WTC11 (cell line): Measurements from ENCODE around the gene FAM50B. TPM values are rescaled to one million over a fixed set of nuclear protein-coding genes. Genes with fewer than 3 reads are reported as not detected.

Source experiments
- ATAC-seq: fragments of 200-7000 bp; cut with Tn5 transposase; 2 replicates; pipeline ENCODE4 v1.10.0; 2021; ENCODE audit warnings: mild to moderate bottlenecking, moderate library complexity
- CTCF ChIA-PET: fragments of 300-600 bp; sonication (Branson Sonifier 250); formaldehyde crosslinking; loops from one replicate; lab custom pipeline; 2021; ENCODE audit warnings: antibody characterized with exemption; lab: Charles Lee
- POLR2A ChIA-PET: fragments of 350-600 bp; sonication (Branson Sonifier 250); formaldehyde crosslinking; loops from one replicate; lab custom pipeline; 2021; ENCODE audit warnings: antibody characterized with exemption; lab: Charles Lee
- DNase-seq: peaks from one replicate; pipeline ENCODE4 v3.0.0; 2021; ENCODE audit warnings: low spot score
- H3K27ac Mint-ChIP-seq: 2 replicates; pipeline ENCODE4 v1.8.0; 2021; ENCODE audit warnings: mixed read lengths
- H3K27me3 Mint-ChIP-seq: 2 replicates; pipeline ENCODE4 v1.8.0; 2021; ENCODE audit warnings: low read depth, mild to moderate bottlenecking, moderate library complexity, mixed read lengths
- H3K36me3 Mint-ChIP-seq: 2 replicates; pipeline ENCODE4 v1.8.0; 2021; ENCODE audit warnings: mixed read lengths
- H3K4me1 Mint-ChIP-seq: 2 replicates; pipeline ENCODE4 v1.8.0; 2022; ENCODE audit warnings: mixed read lengths
- H3K4me3 Mint-ChIP-seq: 2 replicates; pipeline ENCODE4 v1.8.0; 2021; ENCODE audit warnings: mild to moderate bottlenecking, moderate library complexity, mixed read lengths
- H3K9me3 Mint-ChIP-seq: 2 replicates; pipeline ENCODE4 v1.8.0; 2021; ENCODE audit warnings: mixed read lengths
- CDX4 ChIP-seq: fragments of 250-450 bp; sonication (Bioruptor Pico); IDR thresholded peaks from 2 replicates; pipeline ENCODE4 v1.9.0; 2021; ENCODE audit warnings: moderate library complexity, mild to moderate bottlenecking, inconsistent platforms, borderline replicate concordance
- ELF4 ChIP-seq: sonication (generic); formaldehyde crosslinking; IDR thresholded peaks from 2 replicates; pipeline ENCODE4 v1.8.1; 2022; ENCODE audit warnings: low read depth, mild to moderate bottlenecking, moderate library complexity, missing genetic modification reagents
- EMX1 ChIP-seq: fragments of 250-450 bp; sonication (Bioruptor Pico); IDR thresholded peaks from 2 replicates; pipeline ENCODE4 v1.8.0; 2021; ENCODE audit warnings: mild to moderate bottlenecking
- ETV6 ChIP-seq: sonication (generic); formaldehyde crosslinking; IDR thresholded peaks from 2 replicates; pipeline ENCODE4 v1.8.1; 2022; ENCODE audit warnings: mild to moderate bottlenecking, missing genetic modification reagents
- FOXJ3 ChIP-seq: sonication (generic); formaldehyde crosslinking; IDR thresholded peaks from 2 replicates; pipeline ENCODE4 v1.9.0; 2021; ENCODE audit warnings: missing genetic modification reagents, mild to moderate bottlenecking, borderline replicate concordance
- GRHL2 ChIP-seq: fragments of 250-450 bp; sonication (Bioruptor Pico); IDR thresholded peaks from 2 replicates; pipeline ENCODE4 v1.8.0; 2022; ENCODE audit warnings: mild to moderate bottlenecking, moderate library complexity; ENCODE audit not compliant: insufficient replicate concordance, severe bottlenecking
- JUN ChIP-seq: sonication (generic); formaldehyde crosslinking; IDR thresholded peaks from 2 replicates; pipeline ENCODE4 v1.8.0; 2023; ENCODE audit warnings: mild to moderate bottlenecking, missing genetic modification reagents
- MXD4 ChIP-seq: fragments of 250-450 bp; sonication (Bioruptor Pico); IDR thresholded peaks from 2 replicates; pipeline ENCODE4 v1.8.0; 2021; ENCODE audit warnings: mild to moderate bottlenecking, moderate library complexity, borderline replicate concordance
- NFATC4 ChIP-seq: fragments of 250-450 bp; sonication (Bioruptor Pico); IDR thresholded peaks from 2 replicates; pipeline ENCODE4 v1.9.0; 2021; ENCODE audit warnings: mild to moderate bottlenecking
- NFYB ChIP-seq: sonication (generic); formaldehyde crosslinking; conservative IDR thresholded peaks from 2 replicates; pipeline ENCODE4 v1.8.0; 2022; ENCODE audit warnings: low read depth, missing genetic modification reagents
- TP53 ChIP-seq: sonication (generic); formaldehyde crosslinking; IDR thresholded peaks from 2 replicates; pipeline ENCODE4 v1.8.1; 2023; ENCODE audit warnings: mild to moderate bottlenecking, missing genetic modification reagents
- ZNF317 ChIP-seq: sonication (generic); formaldehyde crosslinking; IDR thresholded peaks from 2 replicates; pipeline ENCODE4 v1.8.1; 2023; ENCODE audit warnings: low read depth, mild to moderate bottlenecking, moderate library complexity, missing genetic modification reagents, borderline replicate concordance
- ZNF396 ChIP-seq: fragments of 250-450 bp; sonication (Bioruptor Pico); IDR thresholded peaks from 2 replicates; pipeline ENCODE4 v1.8.0; 2021; ENCODE audit warnings: mild to moderate bottlenecking, moderate library complexity, borderline replicate concordance
- ZNF416 ChIP-seq: fragments of 250-450 bp; sonication (Bioruptor Pico); IDR thresholded peaks from 2 replicates; pipeline ENCODE4 v1.9.0; 2021; ENCODE audit warnings: mild to moderate bottlenecking, inconsistent platforms
- ZNF512 ChIP-seq: sonication (generic); formaldehyde crosslinking; IDR thresholded peaks from 2 replicates; pipeline ENCODE4 v1.8.1; 2022; ENCODE audit warnings: missing genetic modification reagents, borderline replicate concordance
- total RNA-seq: library from RNA; stranded (reverse); gene quantifications from 3 replicates; pipeline ENCODE4 v1.2.3, GENCODE V29; 2021
- TF ChIP-seq, protein P1 (sequence below): sonication (generic); formaldehyde crosslinking; IDR thresholded peaks from 2 replicates; pipeline ENCODE4 v1.8.0; 2022; ENCODE audit warnings: mild to moderate bottlenecking, missing genetic modification reagents
- TF ChIP-seq, protein P2 (sequence below): sonication (generic); formaldehyde crosslinking; IDR thresholded peaks from 2 replicates; pipeline ENCODE4 v1.8.0; 2022; ENCODE audit warnings: missing genetic modification reagents

FAM50B gene
- total RNA-seq, 1 experiment from 2014 or later: 2.1 TPM

GRCh38 chr6:3888153-3888957, 39.2 kb downstream of the FAM50B start:
- Mint-ChIP-seq H3K4me3 (no peak overlapping the region), H3K27me3 (no peaks in the 10 kb centered on the region; the same call in 1 of the 2 replicates), H3K36me3 (no peaks in the 10 kb centered on the region), H3K9me3 (no peaks in the 10 kb centered on the region), H3K4me1 (peaks cover 27% of the 10 kb centered on the region), H3K27ac (no peak overlapping the region)
- DNase-seq (no peak), ATAC-seq (no peak)
- POLR2A ChIA-PET: interaction anchor here (0.5 kb wide), 1 partner anchor 534 kb away, joined by 3 read pairs; no protein-coding TSS in a partner anchor
- TF ChIP-seq MXD4 (no peak), ELF4 (CRISPR knock-in tag) (no peak), JUN (CRISPR knock-in tag) (no peak), NFYB (CRISPR knock-in tag) (no peak), NFATC4 (CRISPR knock-in tag) (no peak), GRHL2 (CRISPR knock-in tag) (no peak), CDX4 (CRISPR knock-in tag) (no peak)
- TF ChIP-seq, protein P1, sequence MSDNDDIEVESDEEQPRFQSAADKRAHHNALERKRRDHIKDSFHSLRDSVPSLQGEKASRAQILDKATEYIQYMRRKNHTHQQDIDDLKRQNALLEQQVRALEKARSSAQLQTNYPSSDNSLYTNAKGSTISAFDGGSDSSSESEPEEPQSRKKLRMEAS (CRISPR knock-in tag): no peak
- CTCF ChIA-PET: interaction anchor here (1.0 to 3.1 kb wide), 4 partner anchors 38 to 90 kb away, joined by 3 to 28 read pairs (median 8); partner anchors contain the start of gene FAM50B

DNA sequence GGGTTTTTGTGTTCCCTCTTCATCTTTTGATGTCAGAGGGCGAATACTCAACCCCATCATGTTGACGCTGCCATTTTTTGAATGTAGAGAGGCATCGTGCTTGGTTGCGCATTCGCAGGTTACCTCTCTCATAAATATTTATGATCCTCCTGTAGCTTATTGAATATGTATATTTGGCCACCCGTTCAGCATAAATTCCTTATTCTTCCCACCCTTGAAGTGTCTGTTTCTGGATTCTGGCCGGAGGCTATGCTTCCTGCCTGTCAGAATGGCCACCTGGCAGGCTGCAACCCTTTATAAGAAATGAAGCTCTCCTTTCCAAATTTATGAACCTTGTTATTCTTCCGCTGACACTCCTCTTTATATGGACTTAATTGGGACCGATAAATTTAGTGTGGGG, 40.9 kb downstream of the FAM50B start:
- Mint-ChIP-seq H3K36me3 (no peaks in the 10 kb centered on the region), H3K4me3 (no peak overlapping the region), H3K27ac (no peak overlapping the region), H3K27me3 (no peaks in the 10 kb centered on the region; the same call in 1 of the 2 replicates), H3K4me1 (peaks cover 44% of the 10 kb centered on the region), H3K9me3 (peaks cover 5% of the 10 kb centered on the region)
- DNase-seq: no peak
- no peak for ATAC-seq
- TF ChIP-seq, protein P1 (CRISPR knock-in tag): no peak
- TF ChIP-seq ETV6 (CRISPR knock-in tag) (no peak), FOXJ3 (no peak), ZNF512 (no peak), ZNF416 (CRISPR knock-in tag) (no peak), TP53 (CRISPR knock-in tag) (no peak), EMX1 (CRISPR knock-in tag) (no peak), ZNF396 (CRISPR knock-in tag) (no peak), ZNF317 (CRISPR knock-in tag) (no peak)
- TF ChIP-seq, protein P2, sequence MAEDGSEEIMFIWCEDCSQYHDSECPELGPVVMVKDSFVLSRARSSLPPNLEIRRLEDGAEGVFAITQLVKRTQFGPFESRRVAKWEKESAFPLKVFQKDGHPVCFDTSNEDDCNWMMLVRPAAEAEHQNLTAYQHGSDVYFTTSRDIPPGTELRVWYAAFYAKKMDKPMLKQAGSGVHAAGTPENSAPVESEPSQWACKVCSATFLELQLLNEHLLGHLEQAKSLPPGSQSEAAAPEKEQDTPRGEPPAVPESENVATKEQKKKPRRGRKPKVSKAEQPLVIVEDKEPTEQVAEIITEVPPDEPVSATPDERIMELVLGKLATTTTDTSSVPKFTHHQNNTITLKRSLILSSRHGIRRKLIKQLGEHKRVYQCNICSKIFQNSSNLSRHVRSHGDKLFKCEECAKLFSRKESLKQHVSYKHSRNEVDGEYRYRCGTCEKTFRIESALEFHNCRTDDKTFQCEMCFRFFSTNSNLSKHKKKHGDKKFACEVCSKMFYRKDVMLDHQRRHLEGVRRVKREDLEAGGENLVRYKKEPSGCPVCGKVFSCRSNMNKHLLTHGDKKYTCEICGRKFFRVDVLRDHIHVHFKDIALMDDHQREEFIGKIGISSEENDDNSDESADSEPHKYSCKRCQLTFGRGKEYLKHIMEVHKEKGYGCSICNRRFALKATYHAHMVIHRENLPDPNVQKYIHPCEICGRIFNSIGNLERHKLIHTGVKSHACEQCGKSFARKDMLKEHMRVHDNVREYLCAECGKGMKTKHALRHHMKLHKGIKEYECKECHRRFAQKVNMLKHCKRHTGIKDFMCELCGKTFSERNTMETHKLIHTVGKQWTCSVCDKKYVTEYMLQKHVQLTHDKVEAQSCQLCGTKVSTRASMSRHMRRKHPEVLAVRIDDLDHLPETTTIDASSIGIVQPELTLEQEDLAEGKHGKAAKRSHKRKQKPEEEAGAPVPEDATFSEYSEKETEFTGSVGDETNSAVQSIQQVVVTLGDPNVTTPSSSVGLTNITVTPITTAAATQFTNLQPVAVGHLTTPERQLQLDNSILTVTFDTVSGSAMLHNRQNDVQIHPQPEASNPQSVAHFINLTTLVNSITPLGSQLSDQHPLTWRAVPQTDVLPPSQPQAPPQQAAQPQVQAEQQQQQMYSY (CRISPR knock-in tag): no peak
- POLR2A ChIA-PET: no interaction called here
- CTCF ChIA-PET: interaction anchor here (0.9 to 3.1 kb wide), 2 partner anchors 40 to 88 kb away, joined by 3 to 28 read pairs; partner anchors contain the start of gene FAM50B
